GM23248 (cell line): ENCODE measurements around the gene TMEM25.

ENCODE experiments used
- EZH2 ChIP-seq: fragments of 200-600 bp; sonication (generic); IDR thresholded peaks from 2 replicates; pipeline ENCODE4 v1.6.1; 2018; ENCODE audit warnings: antibody characterized with exemption, mild to moderate bottlenecking; ENCODE audit not compliant: insufficient read depth, poor library complexity, severe bottlenecking
- EZH2phosphoT487 ChIP-seq: fragments of 200-600 bp; sonication (generic); IDR thresholded peaks from 2 replicates; pipeline ENCODE4 v1.6.1; 2018; ENCODE audit warnings: antibody characterized with exemption, moderate library complexity, mild to moderate bottlenecking, low read depth; ENCODE audit not compliant: insufficient read depth

DNA sequence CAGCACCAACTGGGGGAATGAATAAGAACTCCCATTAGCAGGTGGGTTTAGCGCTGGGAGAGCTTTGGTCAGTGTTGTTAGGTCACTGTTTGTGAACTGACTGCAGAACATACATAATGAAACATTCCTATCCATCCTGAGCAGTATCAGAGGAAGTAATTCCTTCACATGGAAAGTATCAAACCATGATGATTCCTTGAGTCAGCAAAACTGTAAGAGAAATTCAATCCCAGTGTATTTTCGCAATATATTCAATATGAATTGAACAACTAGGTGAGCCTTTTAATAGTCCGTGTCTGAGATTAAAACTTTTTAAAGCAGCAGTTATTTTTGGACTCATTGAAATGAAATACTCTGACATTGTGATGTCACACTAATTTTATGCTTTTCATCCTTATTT lies 46.6 kb upstream of the TMEM25 start:
- TF ChIP-seq EZH2phosphoT487 (no peak), EZH2 (no peak)
